Measurements from ENCODE around the gene URB1.
"Not testable (repeated sequence)": the region's sequence is repeated elsewhere in the genome, so short reads cannot be mapped to it uniquely, and the experiment has no call there.

Gene URB1

GRCh38 chr21:32315511-32316281, 77.1 kb downstream of the URB1 start:
- no peak for DNase-seq

- DNase-seq = no peak
Observed at GRCh38 chr21:32314806-32315205, 78.0 kb downstream of the URB1 start.

- DNase-seq = no peak
Observed at GRCh38 chr21:32312976-32313375, 79.8 kb downstream of the URB1 start.

GRCh38 chr21:32312326-32312725, 80.5 kb downstream of the URB1 start:
- no peak for DNase-seq

- no peak for DNase-seq
Observed at GRCh38 chr21:32311621-32312020, 81.2 kb downstream of the URB1 start.

- DNase-seq = not testable (repeated sequence)
Observed at GRCh38 chr21:32310976-32311375, 81.8 kb downstream of the URB1 start.

GRCh38 chr21:32309906-32310460, 82.8 kb downstream of the URB1 start:
- no peak for DNase-seq

- no peak for DNase-seq
Observed at GRCh38 chr21:32308696-32309095, 84.1 kb downstream of the URB1 start.

- DNase-seq = no peak
Observed at GRCh38 chr21:32307706-32308105, 85.1 kb downstream of the URB1 start.

- DNase-seq = no peak
Observed at GRCh38 chr21:32306021-32306780, 86.6 kb downstream of the URB1 start.

GRCh38 chr21:32304998-32305397, 87.8 kb downstream of the URB1 start:
- no peak for DNase-seq

- no peak for DNase-seq
Observed at GRCh38 chr21:32303385-32303784, 89.4 kb downstream of the URB1 start.

DNA sequence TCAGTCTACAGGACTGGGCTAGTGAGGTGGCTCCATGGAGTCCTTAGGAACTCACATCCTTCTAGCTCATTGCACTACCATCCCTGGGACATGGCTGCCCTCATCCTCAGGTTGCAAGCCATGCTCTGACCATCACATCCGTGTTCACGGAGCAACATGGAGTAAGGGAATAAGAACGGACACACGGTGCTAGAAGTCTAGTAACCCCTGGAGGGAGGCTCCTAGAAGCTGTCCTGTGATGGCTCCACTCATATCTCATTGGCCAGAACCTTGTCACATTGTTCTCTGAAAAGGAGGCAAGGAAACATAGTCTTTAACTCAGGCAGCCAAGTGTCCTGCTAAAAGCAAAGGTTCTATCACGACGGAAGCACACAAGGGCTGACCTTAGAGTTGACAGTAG, 90.3 kb downstream of the URB1 start:
- DNase-seq = no peak

DNA sequence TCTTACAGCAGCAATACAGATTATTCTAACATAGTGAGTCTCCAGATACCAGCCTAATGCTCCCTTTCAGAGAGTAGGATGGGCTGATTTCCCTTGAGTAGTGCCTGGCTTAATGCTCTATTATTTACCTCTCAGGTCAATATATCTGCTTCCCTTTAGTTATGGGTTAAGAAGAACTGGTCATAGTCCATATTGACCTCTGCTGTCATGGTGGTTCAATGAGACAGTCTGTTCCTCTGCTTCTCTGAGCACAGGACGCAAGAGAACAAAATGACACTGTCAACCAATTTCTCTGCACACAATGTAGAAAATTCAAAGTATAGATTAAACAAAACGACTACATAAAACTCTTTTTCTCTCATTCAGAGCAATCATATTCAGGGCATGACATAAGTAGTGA, 91.2 kb downstream of the URB1 start:
- DNase-seq = no peak

- no peak for DNase-seq
Observed at GRCh38 chr21:32300117-32300681, 92.6 kb downstream of the URB1 start.

DNA sequence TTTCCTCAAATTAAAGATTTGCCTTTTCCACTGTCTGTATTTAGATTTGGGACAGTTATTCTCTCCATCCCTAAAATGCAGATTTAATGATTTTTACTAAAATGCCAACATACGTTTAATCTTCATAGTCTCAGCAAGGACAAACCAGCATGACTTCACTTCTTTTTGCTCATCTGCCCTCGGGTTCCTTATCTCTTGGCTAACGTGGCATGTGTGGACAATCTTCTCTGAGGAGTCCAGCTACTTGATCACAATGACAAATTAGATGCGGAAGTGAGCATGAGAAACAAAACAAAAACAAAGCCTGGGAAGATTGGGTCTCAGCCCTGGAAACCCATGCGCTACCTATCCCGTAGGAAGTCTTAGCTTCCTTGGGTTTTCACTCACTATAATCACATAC, 93.1 kb downstream of the URB1 start:
- no peak for DNase-seq

GRCh38 chr21:32298658-32299081, 94.1 kb downstream of the URB1 start, which contains the start of gene MRAP:
TSS of gene MRAP (plus strand) at chr21:32298855. CDS start at chr21:32298972, 117 bp downstream.
- DNase-seq = no peak

- DNase-seq = no peak
Observed at GRCh38 chr21:32298148-32298559, 94.7 kb downstream of the URB1 start.

- DNase-seq = no peak
Observed at GRCh38 chr21:32297449-32297848, 95.4 kb downstream of the URB1 start.

GRCh38 chr21:32285476-32285875, 107.3 kb downstream of the URB1 start:
- DNase-seq = no peak

GRCh38 chr21:32282992-32283391, 109.8 kb downstream of the URB1 start:
- DNase-seq = no peak

DNA sequence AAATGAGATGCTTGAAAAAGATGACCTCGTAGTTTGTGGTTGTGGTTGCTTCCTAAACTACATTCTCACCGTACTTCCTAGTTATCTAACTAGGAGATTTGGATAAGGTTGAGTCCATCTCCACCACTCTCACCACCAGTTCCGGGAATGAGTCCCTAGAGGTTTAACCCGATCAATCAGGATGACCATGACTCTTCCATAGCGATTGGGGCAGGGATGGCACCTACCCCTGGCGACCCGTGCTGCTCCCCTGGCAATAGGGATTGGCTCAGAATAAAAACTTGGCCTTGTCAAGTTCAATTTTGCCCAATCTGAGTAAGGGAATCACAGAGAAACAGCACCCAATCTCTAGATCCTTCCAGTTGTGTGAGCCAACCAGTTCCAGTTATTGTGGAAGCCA, 111.3 kb downstream of the URB1 start:
- DNase-seq = no peak

DNA sequence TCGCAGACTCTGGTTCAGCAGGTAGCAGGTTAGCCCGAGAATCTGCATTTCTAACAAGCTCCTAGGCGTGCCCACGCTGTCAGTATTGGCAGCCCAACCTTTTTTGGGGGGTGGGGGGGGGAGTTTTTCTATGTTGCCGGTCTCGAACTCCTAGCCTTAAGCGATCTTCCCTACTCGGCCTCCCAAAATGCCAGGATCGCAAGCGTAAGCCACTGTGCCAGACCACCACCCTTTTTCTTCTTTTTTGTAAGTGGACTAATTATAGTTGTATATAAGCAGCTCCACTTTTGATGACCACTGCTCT, 113.5 kb downstream of the URB1 start:
- DNase-seq = no peak
